Keratinocyte (primary cell): ENCODE data around the gene DYNC1LI2. TPM values are rescaled to one million over a fixed set of nuclear protein-coding genes. Genes with fewer than 3 reads are reported as not detected.

Source experiments
- DNase-seq: peaks from one replicate; pipeline ENCODE4 v3.0.0-alpha.2; 2011; ENCODE audit warnings: low read depth, missing footprints, low spot score
- FAIRE-seq: peaks from 2 replicates; lab custom pipeline; 2011; peaks lifted over from hg19 to GRCh38; lab: Jason Lieb, UNC
- H2AFZ ChIP-seq: 2 replicates; pipeline ENCODE4 v1.6.0; 2012; ENCODE audit warnings: low read length, control low read depth, inconsistent platforms; ENCODE audit not compliant: control insufficient read depth
- H3K27ac ChIP-seq: 2 replicates; pipeline ENCODE4 v1.5.1; 2011; ENCODE audit warnings: low read length; ENCODE audit not compliant: control insufficient read depth, insufficient read depth
- H3K27me3 ChIP-seq: 3 replicates; pipeline ENCODE4 v1.6.0; 2011; ENCODE audit warnings: low read length; ENCODE audit not compliant: control insufficient read depth, insufficient read depth; ENCODE audit errors: extremely low read depth
- H3K36me3 ChIP-seq, 2 experiments: 2 replicates in 1 of 2; 3 replicates in 1 of 2; pipeline ENCODE4 v1.5.1; 2011; ENCODE audit warnings: low read length in 2 of 2, mild to moderate bottlenecking in 1 of 2; ENCODE audit not compliant: control insufficient read depth in 2 of 2, insufficient read depth in 2 of 2; ENCODE audit errors: extremely low read depth in 1 of 2
- H3K4me1 ChIP-seq: 3 replicates; pipeline ENCODE4 v1.5.1; 2011; ENCODE audit warnings: low read length; ENCODE audit not compliant: control insufficient read depth, insufficient read depth; ENCODE audit errors: extremely low read depth
- H3K4me2 ChIP-seq: 3 replicates; pipeline ENCODE4 v1.6.0; 2011; ENCODE audit warnings: low read depth, low read length; ENCODE audit not compliant: control insufficient read depth, insufficient read depth; ENCODE audit errors: extremely low read depth
- H3K4me3 ChIP-seq, 3 experiments: fragments of 200-600 bp in 1 of 3; sonication (generic) in 1 of 3; 2 replicates in 2 of 3; 3 replicates in 1 of 3; pipeline ENCODE4 v1.5.1; 2011 to 2016; ENCODE audit warnings: low read length in 3 of 3, mild to moderate bottlenecking in 3 of 3, control low read depth in 2 of 3, inconsistent platforms in 1 of 3, low read depth in 1 of 3, mixed read lengths in 1 of 3, mixed run types in 1 of 3, moderate library complexity in 1 of 3; ENCODE audit not compliant: control insufficient read depth in 2 of 3, insufficient read depth in 2 of 3; ENCODE audit errors: extremely low read depth in 1 of 3
- H3K79me2 ChIP-seq: 2 replicates; pipeline ENCODE4 v1.6.0; 2012; ENCODE audit warnings: low read length; ENCODE audit not compliant: control insufficient read depth, insufficient read depth
- H3K9ac ChIP-seq: 3 replicates; pipeline ENCODE4 v1.6.0; 2011; ENCODE audit warnings: low read length; ENCODE audit not compliant: control insufficient read depth, insufficient read depth; ENCODE audit errors: extremely low read depth
- H3K9me1 ChIP-seq: 3 replicates; pipeline ENCODE4 v1.6.0; 2011; ENCODE audit warnings: low read length; ENCODE audit not compliant: control insufficient read depth, insufficient read depth; ENCODE audit errors: extremely low read depth
- H3K9me3 ChIP-seq: 2 replicates; pipeline ENCODE4 v1.5.1; 2012; ENCODE audit warnings: low read depth, low read length; ENCODE audit not compliant: control insufficient read depth
- H4K20me1 ChIP-seq: 3 replicates; pipeline ENCODE4 v1.6.0; 2011; ENCODE audit warnings: low read length; ENCODE audit not compliant: control insufficient read depth, insufficient read depth; ENCODE audit errors: extremely low read depth
- EZH2 ChIP-seq: IDR thresholded peaks from one replicate; pipeline ENCODE4 v1.6.1; 2012; ENCODE audit warnings: inconsistent platforms, mild to moderate bottlenecking, low read length, moderate library complexity
- dilution Hi-C: fragments of 300-500 bp; cut with MboI; formaldehyde crosslinking; loops from one replicate; pipeline ENCODE4 v1.7.0; 2020; ENCODE audit warnings: low sequenced_read_pairs; ENCODE audit not compliant: extremely low pct_ligation_motif_present
- polyA plus RNA-seq, 5 experiments: library from polyadenylated mRNA; depleted of rRNA in 3 of 5; stranded (reverse) in 3 of 5; stranded (forward) in 1 of 5; unstranded in 1 of 5; fragments of >200 nt; gene quantifications; 1 replicate in 1 of 5; 2 replicates in 3 of 5; 3 replicates in 1 of 5; pipeline versions ENCODE4 v1.2.1 to v1.2.3, GENCODE V29; 2011 to 2012; ENCODE audit warnings: missing spikeins in 2 of 5, low read depth in 1 of 5, low replicate concordance in 1 of 5
- TF ChIP-seq, protein P1 (sequence below), 3 experiments: IDR thresholded peaks in 1 of 3; conservative IDR thresholded peaks in 1 of 3; optimal IDR thresholded peaks in 1 of 3; 2 replicates in 2 of 3; 3 replicates in 1 of 3; pipeline versions ENCODE3 to v1.5.1; 2011; ENCODE audit warnings: low read length in 3 of 3, mild to moderate bottlenecking in 3 of 3, moderate library complexity in 2 of 3, control low read depth in 1 of 3, inconsistent platforms in 1 of 3; ENCODE audit not compliant: insufficient read depth in 2 of 3; ENCODE audit errors: extremely low read depth in 1 of 3

Gene DYNC1LI2
- polyA plus RNA-seq, 1 donor (not counting 4 experiments of a cell fraction or from before 2014, with no cell fraction given) = 66.0 TPM

DNA sequence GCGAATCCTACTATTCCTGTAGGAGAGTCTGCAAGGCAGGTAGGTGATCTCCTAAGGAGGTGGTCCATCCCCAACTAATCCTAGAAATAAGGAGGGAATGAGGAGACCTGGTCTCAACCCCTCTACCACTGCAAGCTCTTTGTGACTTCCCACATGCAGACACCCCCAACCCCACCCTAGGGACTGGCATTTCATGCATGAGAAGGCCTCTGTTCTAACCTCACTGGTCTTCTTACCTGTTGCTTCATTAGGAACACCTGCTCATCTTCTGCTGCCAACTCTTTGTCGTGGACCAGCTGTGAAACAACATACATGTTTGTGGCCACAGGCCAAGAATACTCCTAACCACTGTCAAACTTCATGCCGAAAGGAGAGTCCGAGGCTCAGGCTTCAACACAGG, 22.6 kb downstream of the DYNC1LI2 start:
- H3K9ac ChIP-seq = no peak overlapping the region
- H3K27me3 ChIP-seq = no peaks in the 10 kb centered on the region
- TF ChIP-seq, protein P1, sequence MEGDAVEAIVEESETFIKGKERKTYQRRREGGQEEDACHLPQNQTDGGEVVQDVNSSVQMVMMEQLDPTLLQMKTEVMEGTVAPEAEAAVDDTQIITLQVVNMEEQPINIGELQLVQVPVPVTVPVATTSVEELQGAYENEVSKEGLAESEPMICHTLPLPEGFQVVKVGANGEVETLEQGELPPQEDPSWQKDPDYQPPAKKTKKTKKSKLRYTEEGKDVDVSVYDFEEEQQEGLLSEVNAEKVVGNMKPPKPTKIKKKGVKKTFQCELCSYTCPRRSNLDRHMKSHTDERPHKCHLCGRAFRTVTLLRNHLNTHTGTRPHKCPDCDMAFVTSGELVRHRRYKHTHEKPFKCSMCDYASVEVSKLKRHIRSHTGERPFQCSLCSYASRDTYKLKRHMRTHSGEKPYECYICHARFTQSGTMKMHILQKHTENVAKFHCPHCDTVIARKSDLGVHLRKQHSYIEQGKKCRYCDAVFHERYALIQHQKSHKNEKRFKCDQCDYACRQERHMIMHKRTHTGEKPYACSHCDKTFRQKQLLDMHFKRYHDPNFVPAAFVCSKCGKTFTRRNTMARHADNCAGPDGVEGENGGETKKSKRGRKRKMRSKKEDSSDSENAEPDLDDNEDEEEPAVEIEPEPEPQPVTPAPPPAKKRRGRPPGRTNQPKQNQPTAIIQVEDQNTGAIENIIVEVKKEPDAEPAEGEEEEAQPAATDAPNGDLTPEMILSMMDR (optimal IDR thresholded peaks at IDR 0.05 in 1 of 3, IDR thresholded peaks at IDR 0.05 in 1 of 3, conservative IDR thresholded peaks at IDR 0.05 in 1 of 3; ENCODE audit: extremely low read depth in 1 of 3, insufficient read depth in 2 of 3, low read length in 3 of 3) = no peak
- TF ChIP-seq EZH2 = no peak
- no peak for FAIRE-seq
- H3K9me3 ChIP-seq = no peaks in the 10 kb centered on the region
- H3K4me2 ChIP-seq = no peak overlapping the region
- H3K27ac ChIP-seq = no peak overlapping the region
- no peaks in the 10 kb centered on the region for H3K79me2 ChIP-seq
- H3K4me1 ChIP-seq = no peaks in the 10 kb centered on the region
- no peak overlapping the region for H3K4me3 ChIP-seq
- peaks cover 55 to 62% of the 10 kb centered on the region in 2 experiments for H3K36me3 ChIP-seq
- no peaks in the 10 kb centered on the region for H4K20me1 ChIP-seq
- DNase-seq = no peak
- H2AFZ ChIP-seq = no peak overlapping the region
- H3K9me1 ChIP-seq = no peaks in the 10 kb centered on the region
- dilution Hi-C loops = no loop called here

DNA sequence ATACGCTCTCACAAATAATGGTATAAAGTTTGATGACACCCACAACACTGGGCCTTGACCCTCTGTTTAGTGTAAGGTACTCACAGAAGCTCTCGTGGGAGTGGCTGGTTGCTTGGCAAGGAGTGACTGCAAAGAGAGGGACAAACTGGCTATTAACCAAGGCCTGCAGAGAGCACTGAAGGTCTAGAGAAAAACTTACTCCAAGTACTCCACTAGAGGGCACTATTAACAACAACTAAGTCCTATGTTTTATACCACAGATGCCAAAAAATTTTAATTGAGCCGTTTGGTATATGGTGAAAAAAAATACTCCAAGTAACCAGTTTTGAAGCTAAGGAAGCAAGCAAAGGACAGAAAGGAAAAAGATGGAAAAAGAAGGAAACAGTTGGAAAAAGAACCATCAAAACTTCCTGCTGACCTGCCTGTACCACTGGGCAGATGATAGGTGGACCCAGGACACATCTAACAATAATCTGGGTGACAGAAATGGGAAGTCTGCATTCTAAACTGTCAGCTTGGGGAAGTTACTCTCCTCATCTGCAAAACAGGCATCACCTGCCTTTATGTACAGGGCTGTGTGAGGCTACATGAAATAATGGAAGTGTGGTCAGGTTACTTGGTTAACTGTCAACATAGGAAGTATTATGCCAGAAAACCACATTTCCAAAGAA, 23.2 kb downstream of the DYNC1LI2 start:
- H3K4me3 ChIP-seq = no peak overlapping the region
- H3K4me2 ChIP-seq = no peak overlapping the region
- no peaks in the 10 kb centered on the region for H3K79me2 ChIP-seq
- no peaks in the 10 kb centered on the region for H3K27me3 ChIP-seq
- H3K36me3 ChIP-seq = peaks cover 54 to 62% of the 10 kb centered on the region in 2 experiments
- no peaks in the 10 kb centered on the region for H3K9me3 ChIP-seq
- TF ChIP-seq, protein P1 (optimal IDR thresholded peaks at IDR 0.05 in 1 of 3, IDR thresholded peaks at IDR 0.05 in 1 of 3, conservative IDR thresholded peaks at IDR 0.05 in 1 of 3; ENCODE audit: extremely low read depth in 1 of 3, insufficient read depth in 2 of 3, low read length in 3 of 3) = peak; percentile 15 to 54 (median 53)
- no peak for TF ChIP-seq EZH2
- DNase-seq (no peak), FAIRE-seq (no peak)
- H4K20me1 ChIP-seq = no peaks in the 10 kb centered on the region
- no peak overlapping the region for H3K27ac ChIP-seq
- H2AFZ ChIP-seq = no peak overlapping the region
- dilution Hi-C loops = no loop called here
- no peaks in the 10 kb centered on the region for H3K9me1 ChIP-seq
- H3K4me1 ChIP-seq = no peaks in the 10 kb centered on the region
- H3K9ac ChIP-seq = no peak overlapping the region
